HepG2 (cell line): ENCODE results near the gene AGR3. TPM values are rescaled to one million over a fixed set of nuclear protein-coding genes. Genes with fewer than 3 reads are reported as not detected.

Experiments used
- BRD4 ChIP-seq: sonication (generic); formaldehyde crosslinking; IDR thresholded peaks from 2 replicates; pipeline ENCODE4 v1.4.0; 2020; ENCODE audit warnings: missing genetic modification reagents
- ETV5 ChIP-seq: IDR thresholded peaks from 2 replicates; pipeline ENCODE4 v1.6.1; 2018; ENCODE audit warnings: missing biosample characterization, missing genetic modification reagents, inconsistent platforms, borderline replicate concordance
- FOSL1 ChIP-seq: sonication (generic); formaldehyde crosslinking; IDR thresholded peaks from 2 replicates; pipeline ENCODE4 v1.9.0; 2021; ENCODE audit warnings: missing genetic modification reagents, borderline replicate concordance
- HOXA5 ChIP-seq: sonication (generic); formaldehyde crosslinking; IDR thresholded peaks from 2 replicates; pipeline ENCODE4 v1.4.0; 2020; ENCODE audit warnings: missing genetic modification reagents
- KDM5B ChIP-seq: sonication (generic); formaldehyde crosslinking; IDR thresholded peaks from 2 replicates; pipeline ENCODE4 v1.4.0; 2020; ENCODE audit warnings: missing genetic modification reagents, mild to moderate bottlenecking, borderline replicate concordance
- MAF1 ChIP-seq: sonication (generic); formaldehyde crosslinking; IDR thresholded peaks from 2 replicates; pipeline ENCODE4 v1.5.0; 2020; ENCODE audit warnings: missing genetic modification reagents, borderline replicate concordance
- MZF1 ChIP-seq: sonication (generic); formaldehyde crosslinking; IDR thresholded peaks from 2 replicates; pipeline ENCODE4 v1.8.1; 2023; ENCODE audit warnings: mild to moderate bottlenecking, missing genetic modification reagents, borderline replicate concordance
- NR2F2 ChIP-seq: IDR thresholded peaks from 2 replicates; pipeline ENCODE4 v1.6.1; 2012; ENCODE audit warnings: low read depth, inconsistent platforms, borderline replicate concordance
- RAD21 ChIP-seq: fragments of 450-650 bp; formaldehyde crosslinking; IDR thresholded peaks from 2 replicates; pipeline ENCODE4 v1.5.0; 2020; ENCODE audit warnings: mild to moderate bottlenecking
- RFX3 ChIP-seq: IDR thresholded peaks from 2 replicates; pipeline ENCODE4 v1.6.1; 2016; ENCODE audit warnings: missing biosample characterization, missing genetic modification reagents
- SRSF4 ChIP-seq: fragments of 200-400 bp; formaldehyde crosslinking; IDR thresholded peaks from one replicate; pipeline ENCODE4 v1.6.1; 2018; ENCODE audit warnings: mild to moderate bottlenecking, low read depth, low read length, moderate library complexity; ENCODE audit not compliant: poor library complexity, severe bottlenecking
- YEATS2 ChIP-seq: sonication (generic); formaldehyde crosslinking; IDR thresholded peaks from 2 replicates; pipeline ENCODE4 v1.4.0; 2020; ENCODE audit warnings: missing genetic modification reagents, borderline replicate concordance
- ZNF282 ChIP-seq: fragments of 450-650 bp; IDR thresholded peaks from 2 replicates; pipeline ENCODE4 v1.6.1; 2018; ENCODE audit not compliant: partially characterized antibody
- ZNF343 ChIP-seq: sonication (generic); formaldehyde crosslinking; IDR thresholded peaks from 2 replicates; pipeline ENCODE4 v1.4.0; 2020; ENCODE audit warnings: mild to moderate bottlenecking, missing genetic modification reagents
- ZNF451 ChIP-seq: sonication (generic); formaldehyde crosslinking; IDR thresholded peaks from 2 replicates; pipeline ENCODE4 v1.5.0; 2020; ENCODE audit warnings: mild to moderate bottlenecking, missing genetic modification reagents
- ZNF484 ChIP-seq: sonication (generic); formaldehyde crosslinking; IDR thresholded peaks from 2 replicates; pipeline ENCODE4 v1.5.1; 2020; ENCODE audit warnings: mild to moderate bottlenecking, low read depth, missing genetic modification reagents, borderline replicate concordance
- ZNF776 ChIP-seq: sonication (generic); formaldehyde crosslinking; IDR thresholded peaks from 2 replicates; pipeline ENCODE4 v1.4.0; 2020; ENCODE audit warnings: mild to moderate bottlenecking, missing genetic modification reagents
- polyA plus RNA-seq, 8 experiments: library from polyadenylated mRNA; depleted of rRNA in 3 of 8; stranded (reverse) in 7 of 8; unstranded in 1 of 8; fragments of >200 nt; fragmentation: Illumina TruSeq in 4 of 8; extraction: Trizol in 4 of 8; gene quantifications; 2 replicates each; pipeline versions ENCODE4 v1.2.1 to v1.2.3, GENCODE V29; 2011 to 2016; ENCODE audit warnings: low read depth in 4 of 8, missing spikeins in 1 of 8, mixed read lengths in 1 of 8; ENCODE audit not compliant: insufficient read depth in 1 of 8
- total RNA-seq, 5 experiments: library from RNA; depleted of rRNA; stranded (reverse); fragments of >200 nt; fragmentation: Illumina TruSeq; extraction: Trizol; gene quantifications; 2 replicates each; pipeline ENCODE4 v1.2.3, GENCODE V29; 2016; ENCODE audit warnings: low read depth in 1 of 5
- TF ChIP-seq, protein P1 (sequence below): sonication (generic); formaldehyde crosslinking; IDR thresholded peaks from 2 replicates; pipeline ENCODE4 v1.4.0; 2020; ENCODE audit warnings: missing genetic modification reagents
- TF ChIP-seq, protein P2 (sequence below): sonication (generic); formaldehyde crosslinking; IDR thresholded peaks from 2 replicates; pipeline ENCODE4 v1.4.0; 2020; ENCODE audit warnings: missing genetic modification reagents
- TF ChIP-seq, protein P3 (sequence below): sonication (generic); formaldehyde crosslinking; IDR thresholded peaks from 2 replicates; pipeline ENCODE4 v1.4.0; 2020; ENCODE audit warnings: missing genetic modification reagents
- TF ChIP-seq, protein P4 (sequence below): sonication (generic); formaldehyde crosslinking; IDR thresholded peaks from 2 replicates; pipeline ENCODE4 v1.5.0; 2020; ENCODE audit warnings: missing genetic modification reagents
- TF ChIP-seq, protein P5 (sequence below): sonication (generic); formaldehyde crosslinking; IDR thresholded peaks from 2 replicates; pipeline ENCODE4 v1.5.1; 2020; ENCODE audit warnings: missing genetic modification reagents, mild to moderate bottlenecking, borderline replicate concordance
- TF ChIP-seq, protein P6 (sequence below): IDR thresholded peaks from 2 replicates; pipeline ENCODE4 v1.6.1; 2016; ENCODE audit warnings: missing genetic modification reagents, missing compliant biosample characterization

Gene AGR3
- total and polyA plus RNA-seq, 2 of the 13 experiments (the other 11 are each of a cell fraction or from before 2014, with no cell fraction given), result not detected

DNA sequence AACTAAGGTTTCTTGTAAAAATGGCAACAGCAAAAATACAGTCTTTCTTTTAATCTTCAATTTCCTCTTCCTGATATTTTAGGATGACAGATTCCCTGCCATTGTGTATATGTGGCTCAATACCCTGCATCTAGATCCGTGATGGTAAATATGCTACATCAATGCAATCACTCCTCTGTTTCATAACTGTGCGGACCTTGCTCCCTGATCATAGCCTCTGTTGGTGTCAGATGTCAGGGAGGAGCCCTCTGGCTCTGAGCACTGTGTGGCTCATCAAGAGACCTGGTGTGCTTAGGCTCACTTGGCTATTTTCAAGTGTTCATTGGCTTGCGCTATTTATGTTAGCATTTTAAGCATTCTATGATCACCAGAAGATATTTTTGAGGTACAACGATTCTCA lies 33.0 kb upstream of the AGR3 start (continued):
- TF ChIP-seq SRSF4 (no peak), ZNF484 (CRISPR knock-in tag) (no peak), ZNF776 (CRISPR knock-in tag) (no peak), ZNF451 (CRISPR knock-in tag) (no peak), RFX3 (CRISPR knock-in tag) (no peak), ETV5 (no peak), ZNF343 (CRISPR knock-in tag) (no peak), ZNF282 (no peak), BRD4 (CRISPR knock-in tag) (no peak), MZF1 (CRISPR knock-in tag) (no peak), KDM5B (CRISPR knock-in tag) (no peak), RAD21 (CRISPR knock-in tag) (no peak), NR2F2 (no peak), MAF1 (CRISPR knock-in tag) (no peak), HOXA5 (CRISPR knock-in tag) (no peak), FOSL1 (no peak), YEATS2 (CRISPR knock-in tag) (peak; percentile 50; the same call in 1 of the 2 replicates)
- TF ChIP-seq, protein P1, sequence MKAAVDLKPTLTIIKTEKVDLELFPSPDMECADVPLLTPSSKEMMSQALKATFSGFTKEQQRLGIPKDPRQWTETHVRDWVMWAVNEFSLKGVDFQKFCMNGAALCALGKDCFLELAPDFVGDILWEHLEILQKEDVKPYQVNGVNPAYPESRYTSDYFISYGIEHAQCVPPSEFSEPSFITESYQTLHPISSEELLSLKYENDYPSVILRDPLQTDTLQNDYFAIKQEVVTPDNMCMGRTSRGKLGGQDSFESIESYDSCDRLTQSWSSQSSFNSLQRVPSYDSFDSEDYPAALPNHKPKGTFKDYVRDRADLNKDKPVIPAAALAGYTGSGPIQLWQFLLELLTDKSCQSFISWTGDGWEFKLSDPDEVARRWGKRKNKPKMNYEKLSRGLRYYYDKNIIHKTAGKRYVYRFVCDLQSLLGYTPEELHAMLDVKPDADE (CRISPR knock-in tag), result no peak
- TF ChIP-seq, protein P2, sequence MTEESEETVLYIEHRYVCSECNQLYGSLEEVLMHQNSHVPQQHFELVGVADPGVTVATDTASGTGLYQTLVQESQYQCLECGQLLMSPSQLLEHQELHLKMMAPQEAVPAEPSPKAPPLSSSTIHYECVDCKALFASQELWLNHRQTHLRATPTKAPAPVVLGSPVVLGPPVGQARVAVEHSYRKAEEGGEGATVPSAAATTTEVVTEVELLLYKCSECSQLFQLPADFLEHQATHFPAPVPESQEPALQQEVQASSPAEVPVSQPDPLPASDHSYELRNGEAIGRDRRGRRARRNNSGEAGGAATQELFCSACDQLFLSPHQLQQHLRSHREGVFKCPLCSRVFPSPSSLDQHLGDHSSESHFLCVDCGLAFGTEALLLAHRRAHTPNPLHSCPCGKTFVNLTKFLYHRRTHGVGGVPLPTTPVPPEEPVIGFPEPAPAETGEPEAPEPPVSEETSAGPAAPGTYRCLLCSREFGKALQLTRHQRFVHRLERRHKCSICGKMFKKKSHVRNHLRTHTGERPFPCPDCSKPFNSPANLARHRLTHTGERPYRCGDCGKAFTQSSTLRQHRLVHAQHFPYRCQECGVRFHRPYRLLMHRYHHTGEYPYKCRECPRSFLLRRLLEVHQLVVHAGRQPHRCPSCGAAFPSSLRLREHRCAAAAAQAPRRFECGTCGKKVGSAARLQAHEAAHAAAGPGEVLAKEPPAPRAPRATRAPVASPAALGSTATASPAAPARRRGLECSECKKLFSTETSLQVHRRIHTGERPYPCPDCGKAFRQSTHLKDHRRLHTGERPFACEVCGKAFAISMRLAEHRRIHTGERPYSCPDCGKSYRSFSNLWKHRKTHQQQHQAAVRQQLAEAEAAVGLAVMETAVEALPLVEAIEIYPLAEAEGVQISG, result no peak
- TF ChIP-seq, protein P3, sequence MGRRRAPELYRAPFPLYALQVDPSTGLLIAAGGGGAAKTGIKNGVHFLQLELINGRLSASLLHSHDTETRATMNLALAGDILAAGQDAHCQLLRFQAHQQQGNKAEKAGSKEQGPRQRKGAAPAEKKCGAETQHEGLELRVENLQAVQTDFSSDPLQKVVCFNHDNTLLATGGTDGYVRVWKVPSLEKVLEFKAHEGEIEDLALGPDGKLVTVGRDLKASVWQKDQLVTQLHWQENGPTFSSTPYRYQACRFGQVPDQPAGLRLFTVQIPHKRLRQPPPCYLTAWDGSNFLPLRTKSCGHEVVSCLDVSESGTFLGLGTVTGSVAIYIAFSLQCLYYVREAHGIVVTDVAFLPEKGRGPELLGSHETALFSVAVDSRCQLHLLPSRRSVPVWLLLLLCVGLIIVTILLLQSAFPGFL (CRISPR knock-in tag), result no peak
- TF ChIP-seq, protein P4, sequence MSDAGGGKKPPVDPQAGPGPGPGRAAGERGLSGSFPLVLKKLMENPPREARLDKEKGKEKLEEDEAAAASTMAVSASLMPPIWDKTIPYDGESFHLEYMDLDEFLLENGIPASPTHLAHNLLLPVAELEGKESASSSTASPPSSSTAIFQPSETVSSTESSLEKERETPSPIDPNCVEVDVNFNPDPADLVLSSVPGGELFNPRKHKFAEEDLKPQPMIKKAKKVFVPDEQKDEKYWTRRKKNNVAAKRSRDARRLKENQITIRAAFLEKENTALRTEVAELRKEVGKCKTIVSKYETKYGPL (CRISPR knock-in tag), result peak; percentile 93
- TF ChIP-seq, protein P5, sequence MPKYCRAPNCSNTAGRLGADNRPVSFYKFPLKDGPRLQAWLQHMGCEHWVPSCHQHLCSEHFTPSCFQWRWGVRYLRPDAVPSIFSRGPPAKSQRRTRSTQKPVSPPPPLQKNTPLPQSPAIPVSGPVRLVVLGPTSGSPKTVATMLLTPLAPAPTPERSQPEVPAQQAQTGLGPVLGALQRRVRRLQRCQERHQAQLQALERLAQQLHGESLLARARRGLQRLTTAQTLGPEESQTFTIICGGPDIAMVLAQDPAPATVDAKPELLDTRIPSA (CRISPR knock-in tag), result no peak
- TF ChIP-seq, protein P6, sequence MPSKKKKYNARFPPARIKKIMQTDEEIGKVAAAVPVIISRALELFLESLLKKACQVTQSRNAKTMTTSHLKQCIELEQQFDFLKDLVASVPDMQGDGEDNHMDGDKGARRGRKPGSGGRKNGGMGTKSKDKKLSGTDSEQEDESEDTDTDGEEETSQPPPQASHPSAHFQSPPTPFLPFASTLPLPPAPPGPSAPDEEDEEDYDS (CRISPR knock-in tag), result peak; percentile 27; the same call in 1 of the 2 replicates
